Measurements from ENCODE around the gene NEURL3.
A peak's percentile ranks its signal among the peaks of the same experiment; 100 is the strongest.

Gene NEURL3

GRCh38 chr2:96527286-96528005 lies 22.3 kb upstream of the NEURL3 start:
- DNase-seq (ENCODE audit: low read depth): peak; percentile 31

GRCh38 chr2:96526615-96527285 lies 21.6 kb upstream of the NEURL3 start:
- no peak for DNase-seq (ENCODE audit: low read depth)

GRCh38 chr2:96526101-96526591 lies 21.0 kb upstream of the NEURL3 start:
- no peak for DNase-seq (ENCODE audit: low read depth)

- no peak for DNase-seq (ENCODE audit: low read depth)
Measured at GRCh38 chr2:96525211-96525507, 20.0 kb upstream of the NEURL3 start.

GRCh38 chr2:96524482-96525210 lies 19.5 kb upstream of the NEURL3 start:
- no peak for DNase-seq (ENCODE audit: low read depth)

- no peak for DNase-seq (ENCODE audit: low read depth)
Measured at GRCh38 chr2:96523659-96524481, 18.7 kb upstream of the NEURL3 start.

GRCh38 chr2:96522304-96523203 lies 17.4 kb upstream of the NEURL3 start:
- no peak for DNase-seq (ENCODE audit: low read depth)

GRCh38 chr2:96521219-96521618 lies 16.1 kb upstream of the NEURL3 start:
- no peak for DNase-seq (ENCODE audit: low read depth)

GRCh38 chr2:96520697-96521096 lies 15.5 kb upstream of the NEURL3 start:
- DNase-seq (ENCODE audit: low read depth): no peak

- no peak for DNase-seq (ENCODE audit: low read depth)
Measured at GRCh38 chr2:96520231-96520630, 15.1 kb upstream of the NEURL3 start.

GRCh38 chr2:96517079-96517478 lies 11.9 kb upstream of the NEURL3 start:
- no peak for DNase-seq (ENCODE audit: low read depth)

- DNase-seq (ENCODE audit: low read depth): no peak
Measured at GRCh38 chr2:96514521-96514920, 9.4 kb upstream of the NEURL3 start.

- no peak for DNase-seq (ENCODE audit: low read depth)
Measured at GRCh38 chr2:96512341-96512740, 7.2 kb upstream of the NEURL3 start.

GRCh38 chr2:96511851-96512250 lies 6.7 kb upstream of the NEURL3 start:
- DNase-seq (ENCODE audit: low read depth): no peak

- DNase-seq (ENCODE audit: low read depth): no peak
Measured at GRCh38 chr2:96510931-96511595, 5.9 kb upstream of the NEURL3 start.

GRCh38 chr2:96509847-96510230 lies 4.7 kb upstream of the NEURL3 start:
- no peak for DNase-seq (ENCODE audit: low read depth)

- DNase-seq (ENCODE audit: low read depth): no peak
Measured at GRCh38 chr2:96509114-96509846, 4.1 kb upstream of the NEURL3 start.

GRCh38 chr2:96508521-96509113 lies 3.5 kb upstream of the NEURL3 start:
- DNase-seq (ENCODE audit: low read depth): no peak

- DNase-seq (ENCODE audit: low read depth): peak; percentile 67
Measured at GRCh38 chr2:96507957-96508520, 2.9 kb upstream of the NEURL3 start.

Measured in T-helper 22 cell (primary cell).